Neural cell (in vitro differentiated cells): ENCODE measurements around the gene ADPRS.
A peak's percentile ranks its signal among the peaks of the same experiment; 100 is the strongest.

Source experiments
- CTCF ChIP-seq: fragments of 450-650 bp; IDR thresholded peaks from 2 replicates; pipeline ENCODE4 v1.5.1; 2014; ENCODE audit warnings: antibody characterized with exemption, mild to moderate bottlenecking, moderate library complexity; ENCODE audit not compliant: poor library complexity, severe bottlenecking
- EP300 ChIP-seq: fragments of 450-650 bp; conservative IDR thresholded peaks from 2 replicates; pipeline ENCODE4 v1.6.1; 2014; ENCODE audit warnings: antibody characterized with exemption, mild to moderate bottlenecking, moderate library complexity; ENCODE audit not compliant: poor library complexity, severe bottlenecking
- EZH2 ChIP-seq: fragments of 200-600, 300-800 bp; shearing (Covaris generic), sonication (generic); IDR thresholded peaks from 2 replicates; pipeline ENCODE4 v1.6.1; 2014; ENCODE audit warnings: antibody characterized with exemption, low read length, borderline replicate concordance, mild to moderate bottlenecking; ENCODE audit not compliant: insufficient read depth, poor library complexity, severe bottlenecking
- MXI1 ChIP-seq: fragments of 450-650 bp; conservative IDR thresholded peaks from 2 replicates; pipeline ENCODE4 v1.6.1; 2014; ENCODE audit warnings: antibody characterized with exemption, mild to moderate bottlenecking; ENCODE audit not compliant: poor library complexity, severe bottlenecking
- POLR2AphosphoS5 ChIP-seq: IDR thresholded peaks from 2 replicates; pipeline ENCODE4 v1.6.1; 2012
- REST ChIP-seq: IDR thresholded peaks from 2 replicates; pipeline ENCODE4 v1.6.1; 2012; ENCODE audit warnings: borderline replicate concordance
- SMC3 ChIP-seq: fragments of 450-650 bp; conservative IDR thresholded peaks from 2 replicates; pipeline ENCODE4 v1.6.1; 2014; ENCODE audit warnings: antibody characterized with exemption, mild to moderate bottlenecking, moderate library complexity; ENCODE audit not compliant: poor library complexity
- TAF1 ChIP-seq: IDR thresholded peaks from 2 replicates; pipeline ENCODE4 v1.6.1; 2012; ENCODE audit warnings: low read depth

- TF ChIP-seq TAF1, result no peak
- TF ChIP-seq CTCF, result peak; percentile 97
- TF ChIP-seq EZH2, result no peak
- TF ChIP-seq MXI1, result no peak
- TF ChIP-seq POLR2AphosphoS5, result no peak
- TF ChIP-seq SMC3, result peak; percentile 97
- TF ChIP-seq REST, result peak; percentile 78
- no peak for TF ChIP-seq EP300
These were observed 11.1 kb downstream of the ADPRS start for GRCh38 chr1:36099681-36100341.
